Measurements from ENCODE around the gene CCDC15.

Gene CCDC15

GRCh38 chr11:125084057-125084416 lies 130.0 kb downstream of the CCDC15 start:
- DNase-seq, result no peak
- Histone ChIP-seq H3K36me3 (ENCODE audit: control insufficient read depth, insufficient read depth, low read length) (no peaks in the 10 kb centered on the region), H3K27ac (ENCODE audit: low read depth, low read length) (no peak overlapping the region), H4K5ac (ENCODE audit: low read length) (no peak overlapping the region), H2BK120ac (ENCODE audit: low read depth, low read length) (no peak overlapping the region), H3K79me1 (ENCODE audit: low read length) (no peaks in the 10 kb centered on the region), H2BK5ac (ENCODE audit: low read length) (no peak overlapping the region), H3K4me2 (ENCODE audit: low read length) (no peak overlapping the region), H3K4ac (ENCODE audit: low read depth, low read length) (no peak overlapping the region), H2BK15ac (replicated peaks; ENCODE audit: low read depth) (no peak overlapping the region), H3K18ac (ENCODE audit: low read length) (no peak overlapping the region), H3K79me2 (ENCODE audit: control insufficient read depth, insufficient read depth, low read length) (no peaks in the 10 kb centered on the region), H3K56ac (ENCODE audit: low read length) (no peak overlapping the region), H3K4me3 (ENCODE audit: low read length) (no peak overlapping the region), H3K9ac (ENCODE audit: low read length) (no peak overlapping the region), H3K27me3 (ENCODE audit: insufficient read depth, low read length, poor library complexity) (no peaks in the 10 kb centered on the region), H3K23ac (ENCODE audit: low read length) (no peak overlapping the region), H3K4me1 (ENCODE audit: control insufficient read depth, low read depth, low read length) (peaks cover 2% of the 10 kb centered on the region), H4K8ac (ENCODE audit: low read depth, low read length) (no peak overlapping the region), H2AK5ac (ENCODE audit: low read length) (no peak overlapping the region)
- no CpG with 5 or more reads among the region's 11 CpGs for WGBS (ENCODE audit: extremely low coverage, insufficient coverage, low lambda C conversion rate)

GRCh38 chr11:125084761-125085231 lies 130.8 kb downstream of the CCDC15 start:
- Histone ChIP-seq H3K79me2 (ENCODE audit: control insufficient read depth, insufficient read depth, low read length) (no peaks in the 10 kb centered on the region), H3K27ac (ENCODE audit: low read depth, low read length) (no peak overlapping the region), H4K8ac (ENCODE audit: low read depth, low read length) (no peak overlapping the region), H3K9ac (ENCODE audit: low read length) (no peak overlapping the region), H3K36me3 (ENCODE audit: control insufficient read depth, insufficient read depth, low read length) (no peaks in the 10 kb centered on the region), H3K4me2 (ENCODE audit: low read length) (no peak overlapping the region), H2BK120ac (ENCODE audit: low read depth, low read length) (no peak overlapping the region), H3K4me1 (ENCODE audit: control insufficient read depth, low read depth, low read length) (peaks cover 2% of the 10 kb centered on the region), H3K18ac (ENCODE audit: low read length) (no peak overlapping the region), H3K4ac (ENCODE audit: low read depth, low read length) (no peak overlapping the region), H2BK5ac (ENCODE audit: low read length) (no peak overlapping the region), H3K4me3 (ENCODE audit: low read length) (no peak overlapping the region), H4K5ac (ENCODE audit: low read length) (no peak overlapping the region), H3K56ac (ENCODE audit: low read length) (no peak overlapping the region), H3K79me1 (ENCODE audit: low read length) (no peaks in the 10 kb centered on the region), H2AK5ac (ENCODE audit: low read length) (no peak overlapping the region), H2BK15ac (replicated peaks; ENCODE audit: low read depth) (no peak overlapping the region), H3K27me3 (ENCODE audit: insufficient read depth, low read length, poor library complexity) (no peaks in the 10 kb centered on the region), H3K23ac (ENCODE audit: low read length) (no peak overlapping the region)
- no peak for DNase-seq
- no CpG with 5 or more reads among the region's 8 CpGs for WGBS (ENCODE audit: extremely low coverage, insufficient coverage, low lambda C conversion rate)

GRCh38 chr11:125085301-125086081 lies 131.5 kb downstream of the CCDC15 start:
- H3K9ac ChIP-seq (ENCODE audit: low read length), result no peak overlapping the region
- peak overlapping the region; percentile 5 for H3K56ac ChIP-seq (ENCODE audit: low read length)
- no peak overlapping the region for H3K4me3 ChIP-seq (ENCODE audit: low read length)
- H4K8ac ChIP-seq (ENCODE audit: low read depth, low read length), result no peak overlapping the region
- H3K36me3 ChIP-seq (ENCODE audit: control insufficient read depth, insufficient read depth, low read length), result no peaks in the 10 kb centered on the region
- no peak overlapping the region for H3K23ac ChIP-seq (ENCODE audit: low read length)
- no peak overlapping the region for H2BK5ac ChIP-seq (ENCODE audit: low read length)
- H4K5ac ChIP-seq (ENCODE audit: low read length), result no peak overlapping the region
- no peak overlapping the region for H2BK15ac ChIP-seq (replicated peaks; ENCODE audit: low read depth)
- no peak overlapping the region for H3K4ac ChIP-seq (ENCODE audit: low read depth, low read length)
- no peaks in the 10 kb centered on the region for H3K79me1 ChIP-seq (ENCODE audit: low read length)
- H3K4me1 ChIP-seq (ENCODE audit: control insufficient read depth, low read depth, low read length), result peaks cover 2% of the 10 kb centered on the region
- H3K4me2 ChIP-seq (ENCODE audit: low read length), result no peak overlapping the region
- no peak overlapping the region for H2AK5ac ChIP-seq (ENCODE audit: low read length)
- peak; percentile 30 for DNase-seq
- no peak overlapping the region for H3K27ac ChIP-seq (ENCODE audit: low read depth, low read length)
- no peaks in the 10 kb centered on the region for H3K27me3 ChIP-seq (ENCODE audit: insufficient read depth, low read length, poor library complexity)
- WGBS (ENCODE audit: extremely low coverage, insufficient coverage, low lambda C conversion rate), result no CpG with 5 or more reads among the region's 20 CpGs
- no peak overlapping the region for H3K18ac ChIP-seq (ENCODE audit: low read length)
- no peaks in the 10 kb centered on the region for H3K79me2 ChIP-seq (ENCODE audit: control insufficient read depth, insufficient read depth, low read length)
- H2BK120ac ChIP-seq (ENCODE audit: low read depth, low read length), result no peak overlapping the region

- H2AK5ac ChIP-seq (ENCODE audit: low read length), result no peak overlapping the region
- no peaks in the 10 kb centered on the region for H3K36me3 ChIP-seq (ENCODE audit: control insufficient read depth, insufficient read depth, low read length)
- H3K4me1 ChIP-seq (ENCODE audit: control insufficient read depth, low read depth, low read length), result peaks cover 4% of the 10 kb centered on the region
- no peak overlapping the region for H3K18ac ChIP-seq (ENCODE audit: low read length)
- no peak overlapping the region for H3K4me3 ChIP-seq (ENCODE audit: low read length)
- no peak overlapping the region for H2BK15ac ChIP-seq (replicated peaks; ENCODE audit: low read depth)
- no peak overlapping the region for H2BK5ac ChIP-seq (ENCODE audit: low read length)
- H3K27me3 ChIP-seq (ENCODE audit: insufficient read depth, low read length, poor library complexity), result no peaks in the 10 kb centered on the region
- WGBS (ENCODE audit: extremely low coverage, insufficient coverage, low lambda C conversion rate), result no CpG with 5 or more reads among the region's 14 CpGs
- no peak overlapping the region for H3K56ac ChIP-seq (ENCODE audit: low read length)
- H3K79me1 ChIP-seq (ENCODE audit: low read length), result no peaks in the 10 kb centered on the region
- H4K5ac ChIP-seq (ENCODE audit: low read length), result no peak overlapping the region
- H3K23ac ChIP-seq (ENCODE audit: low read length), result no peak overlapping the region
- no peak overlapping the region for H3K9ac ChIP-seq (ENCODE audit: low read length)
- H3K4me2 ChIP-seq (ENCODE audit: low read length), result no peak overlapping the region
- H3K79me2 ChIP-seq (ENCODE audit: control insufficient read depth, insufficient read depth, low read length), result no peaks in the 10 kb centered on the region
- H3K4ac ChIP-seq (ENCODE audit: low read depth, low read length), result no peak overlapping the region
- no peak overlapping the region for H3K27ac ChIP-seq (ENCODE audit: low read depth, low read length)
- DNase-seq, result no peak
- no peak overlapping the region for H2BK120ac ChIP-seq (ENCODE audit: low read depth, low read length)
- no peak overlapping the region for H4K8ac ChIP-seq (ENCODE audit: low read depth, low read length)
Observed at GRCh38 chr11:125086633-125087296, 132.8 kb downstream of the CCDC15 start.

GRCh38 chr11:125088123-125088522 lies 134.1 kb downstream of the CCDC15 start:
- no peak overlapping the region for H3K4me3 ChIP-seq (ENCODE audit: low read length)
- H3K56ac ChIP-seq (ENCODE audit: low read length), result no peak overlapping the region
- H3K9ac ChIP-seq (ENCODE audit: low read length), result no peak overlapping the region
- H2BK15ac ChIP-seq (replicated peaks; ENCODE audit: low read depth), result no peak overlapping the region
- H3K4me2 ChIP-seq (ENCODE audit: low read length), result no peak overlapping the region
- no peak overlapping the region for H3K23ac ChIP-seq (ENCODE audit: low read length)
- H3K79me1 ChIP-seq (ENCODE audit: low read length), result no peaks in the 10 kb centered on the region
- no peak overlapping the region for H2AK5ac ChIP-seq (ENCODE audit: low read length)
- no peaks in the 10 kb centered on the region for H3K36me3 ChIP-seq (ENCODE audit: control insufficient read depth, insufficient read depth, low read length)
- H2BK120ac ChIP-seq (ENCODE audit: low read depth, low read length), result no peak overlapping the region
- DNase-seq, result no peak
- H4K5ac ChIP-seq (ENCODE audit: low read length), result no peak overlapping the region
- H3K18ac ChIP-seq (ENCODE audit: low read length), result no peak overlapping the region
- WGBS (ENCODE audit: extremely low coverage, insufficient coverage, low lambda C conversion rate), result no CpG with 5 or more reads among the region's 2 CpGs
- H4K8ac ChIP-seq (ENCODE audit: low read depth, low read length), result no peak overlapping the region
- peaks cover 10% of the 10 kb centered on the region for H3K4me1 ChIP-seq (ENCODE audit: control insufficient read depth, low read depth, low read length)
- no peak overlapping the region for H3K4ac ChIP-seq (ENCODE audit: low read depth, low read length)
- H3K27me3 ChIP-seq (ENCODE audit: insufficient read depth, low read length, poor library complexity), result no peaks in the 10 kb centered on the region
- no peak overlapping the region for H2BK5ac ChIP-seq (ENCODE audit: low read length)
- no peaks in the 10 kb centered on the region for H3K79me2 ChIP-seq (ENCODE audit: control insufficient read depth, insufficient read depth, low read length)
- no peak overlapping the region for H3K27ac ChIP-seq (ENCODE audit: low read depth, low read length)

Measured in mesendoderm (in vitro differentiated cells).